HG03139 (cell line): ENCODE measurements around the gene ZDHHC1.
"Not testable (repeated sequence)": the region's sequence is repeated elsewhere in the genome, so short reads cannot be mapped to it uniquely, and the experiment has no call there.

Source experiments
- ATAC-seq: cut with Tn5 transposase; IDR thresholded peaks from one replicate; pipeline ENCODE4 v1.9.1; 2021; ENCODE audit not compliant: unreplicated experiment

ZDHHC1 gene

DNA sequence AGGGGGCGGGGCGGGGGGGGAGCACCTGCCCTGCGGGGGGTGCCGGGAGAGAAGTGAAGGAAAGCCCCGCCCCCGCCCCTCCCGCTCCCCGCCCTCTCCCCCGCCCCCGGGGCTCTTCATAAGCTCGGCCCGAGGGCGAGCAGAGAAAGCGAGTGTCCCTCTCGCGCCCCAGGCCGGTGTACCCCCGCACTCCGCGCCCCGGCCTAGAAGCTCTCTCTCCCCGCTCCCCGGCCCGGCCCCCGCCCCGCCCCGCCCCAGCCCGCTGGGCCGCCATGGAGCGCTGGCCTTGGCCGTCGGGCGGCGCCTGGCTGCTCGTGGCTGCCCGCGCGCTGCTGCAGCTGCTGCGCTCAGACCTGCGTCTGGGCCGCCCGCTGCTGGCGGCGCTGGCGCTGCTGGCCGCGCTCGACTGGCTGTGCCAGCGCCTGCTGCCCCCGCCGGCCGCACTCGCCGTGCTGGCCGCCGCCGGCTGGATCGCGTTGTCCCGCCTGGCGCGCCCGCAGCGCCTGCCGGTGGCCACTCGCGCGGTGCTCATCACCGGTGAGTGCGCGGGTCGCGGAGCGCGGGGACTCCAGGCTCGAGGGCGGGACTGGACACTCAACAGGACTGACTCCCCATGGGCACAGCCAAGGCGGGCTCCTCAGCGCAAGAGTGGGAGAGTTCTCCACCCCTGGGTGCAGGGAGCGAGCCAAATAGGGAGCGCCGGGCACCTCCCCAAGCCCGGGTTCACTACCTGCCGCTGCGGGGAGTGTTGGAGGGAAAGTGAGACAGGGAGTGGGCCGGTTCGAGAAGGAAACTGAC is 14.9 kb upstream of the ZDHHC1 start, which contains the start of gene HSD11B2:
TSS of gene HSD11B2 (plus strand) at position 145 of the 798 bp plus-strand sequence. CDS start at position 273, 128 bp downstream.
- ATAC-seq, result no peak

DNA sequence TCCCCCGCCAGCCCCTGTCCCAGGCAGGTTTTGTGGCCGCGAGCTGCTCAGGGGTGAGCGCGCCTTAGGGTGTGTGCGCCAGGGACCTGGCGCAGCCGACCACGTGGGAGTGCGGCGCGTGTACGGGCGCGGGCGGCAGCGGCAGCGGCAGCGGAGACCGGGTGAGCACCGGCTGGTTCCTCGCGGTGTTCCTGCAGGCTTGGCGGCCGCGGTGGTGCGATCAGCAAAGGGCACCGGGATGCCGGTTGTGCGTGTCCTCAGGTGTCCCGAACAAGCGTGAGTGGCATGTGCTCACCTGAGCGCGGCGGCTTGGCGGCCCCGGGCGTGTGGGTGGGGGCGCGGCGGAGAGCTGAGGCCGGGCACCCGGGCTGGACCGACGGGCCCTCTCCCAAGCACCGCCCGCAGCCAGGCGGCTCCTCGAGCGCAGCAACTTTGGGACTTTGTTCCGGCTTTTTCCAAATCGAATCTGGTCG is 14.3 kb upstream of the ZDHHC1 start:
- no peak for ATAC-seq

DNA sequence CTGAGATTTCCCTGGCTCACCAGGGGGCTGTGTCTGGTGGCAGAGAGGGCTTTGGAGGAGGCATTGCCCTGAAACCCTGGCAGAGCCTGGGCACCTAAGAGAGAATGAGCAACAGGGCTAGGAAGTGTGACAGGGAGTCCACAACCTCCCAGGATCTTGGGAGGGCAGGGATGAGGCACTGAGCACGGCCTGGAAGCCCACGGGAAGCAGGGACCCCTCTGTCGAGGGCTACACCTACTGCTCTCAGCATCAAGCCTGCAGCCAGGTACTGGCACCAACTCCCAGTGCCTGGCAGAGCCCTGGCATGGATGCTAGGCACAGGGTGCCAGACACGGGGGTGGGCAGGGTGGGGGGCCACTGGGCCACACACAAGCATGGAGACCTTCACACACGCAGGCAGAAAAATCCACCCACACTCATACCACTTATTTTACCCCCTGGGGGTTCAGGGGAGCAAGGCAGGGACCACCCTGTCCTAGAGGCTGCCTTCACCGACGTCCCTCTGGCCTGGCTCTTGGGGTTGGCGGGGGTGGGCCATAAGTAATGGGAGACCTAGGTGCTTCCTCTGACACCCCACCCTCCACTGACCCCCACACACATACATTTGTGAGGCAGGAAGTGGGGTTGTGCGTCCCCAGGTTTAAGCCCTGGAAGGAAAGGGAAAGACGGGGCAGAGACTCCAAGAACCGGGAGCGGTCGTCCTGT is 13.7 kb upstream of the ZDHHC1 start:
- ATAC-seq, result no peak

DNA sequence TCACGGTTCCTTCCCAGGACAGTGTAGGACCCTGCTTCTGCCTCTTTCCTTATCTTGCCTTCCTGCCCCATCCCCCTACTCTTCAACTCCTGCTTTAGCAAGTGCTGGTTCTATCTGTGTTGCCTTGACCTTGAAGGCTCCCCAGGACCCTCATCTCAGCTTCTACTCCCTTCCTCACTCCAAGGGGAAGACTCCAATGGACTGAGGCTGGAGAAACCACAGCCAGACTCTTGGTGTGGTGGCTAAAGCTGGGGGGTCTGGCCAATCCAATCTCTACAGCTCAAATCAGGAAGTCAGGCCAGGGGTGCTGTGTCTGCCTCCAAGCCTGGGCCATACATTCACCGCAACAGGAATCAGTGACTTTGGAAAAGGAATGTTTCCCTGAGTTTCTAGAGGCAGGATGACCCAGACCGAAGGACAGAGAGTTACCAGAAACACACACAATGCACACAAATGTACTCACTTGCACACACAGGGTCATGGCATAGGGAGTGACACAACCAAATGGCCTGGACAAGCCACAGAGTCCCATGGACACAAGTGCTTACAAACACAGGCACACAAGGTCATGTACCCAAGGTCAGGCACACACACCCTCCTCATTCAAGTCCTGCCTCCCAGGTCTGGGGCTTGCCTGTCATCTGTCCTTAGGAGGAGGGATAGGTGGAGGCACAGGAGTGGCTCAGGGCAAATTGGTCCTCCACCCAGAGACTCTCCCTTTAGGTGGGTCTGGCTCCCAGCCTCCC is 12.9 kb upstream of the ZDHHC1 start:
- ATAC-seq, result no peak

DNA sequence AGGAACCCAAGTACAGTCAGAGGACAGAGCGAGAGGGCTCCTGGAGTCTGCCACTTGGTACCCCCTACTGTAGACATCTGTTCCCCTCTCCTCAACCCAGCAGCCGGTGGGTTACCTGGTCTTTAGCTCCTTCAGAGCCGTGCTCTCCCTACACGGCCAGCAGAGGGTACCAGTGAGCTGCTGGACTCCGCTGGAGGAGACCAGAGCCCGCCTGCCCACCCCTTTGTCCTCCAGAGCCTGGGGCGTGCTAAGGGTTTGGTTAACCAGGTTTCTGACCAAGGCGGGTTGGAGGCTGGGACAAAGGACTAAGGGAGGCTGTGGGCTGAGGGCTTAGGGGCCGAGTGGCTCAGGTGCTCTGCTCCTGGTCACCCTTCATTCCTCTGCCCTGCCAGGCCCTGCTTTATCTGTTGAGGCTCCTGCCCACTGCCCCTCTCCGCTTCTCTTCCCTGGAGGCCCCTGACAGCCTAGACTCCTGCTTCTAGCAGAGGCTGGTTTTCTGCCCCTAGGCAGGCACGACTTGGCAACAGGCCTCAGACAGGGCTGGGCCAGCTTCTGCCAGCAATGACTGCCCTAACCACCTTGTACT is 12.0 kb upstream of the ZDHHC1 start:
- ATAC-seq, result no peak

DNA sequence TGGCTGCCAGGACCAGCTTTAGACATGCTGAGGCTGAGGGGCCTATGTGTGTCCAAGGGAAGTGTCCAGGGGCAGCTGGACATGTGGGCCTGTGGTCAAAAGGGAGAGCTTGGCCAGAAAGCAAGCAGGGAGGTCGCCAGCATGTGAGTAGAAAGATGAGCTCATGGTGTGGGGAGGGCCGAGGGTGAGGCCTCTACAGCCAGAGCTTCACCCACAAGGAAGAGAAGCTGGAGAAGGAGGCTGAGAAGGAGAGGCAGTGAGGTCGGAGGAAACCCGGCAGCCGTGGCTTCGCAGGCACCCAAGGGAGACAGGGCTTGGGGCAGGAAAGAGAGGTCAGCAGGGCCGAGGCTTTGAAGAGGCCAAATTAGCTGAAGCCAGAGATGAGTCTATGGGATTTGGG is 10.7 kb upstream of the ZDHHC1 start:
- no peak for ATAC-seq

DNA sequence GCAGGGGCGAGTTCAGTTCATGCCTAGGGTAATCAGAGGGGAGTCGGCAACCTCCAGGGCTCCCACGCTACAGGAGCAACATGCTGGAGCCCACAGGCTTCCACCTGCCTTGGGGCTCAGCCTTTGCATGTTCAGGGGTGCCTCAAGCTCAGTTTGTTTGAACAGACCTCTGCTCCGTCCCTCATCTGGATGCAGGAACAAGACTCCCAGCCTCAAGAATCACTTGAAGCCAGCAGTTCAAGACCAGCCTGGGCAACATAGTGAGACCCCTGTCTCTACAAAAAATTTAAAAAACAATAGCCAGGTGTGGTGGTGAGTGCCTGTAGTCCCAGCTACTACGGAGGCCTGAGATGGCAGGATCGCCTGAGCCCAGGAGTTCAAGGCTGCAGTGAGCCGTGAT is 9.7 kb upstream of the ZDHHC1 start:
- no peak for ATAC-seq

DNA sequence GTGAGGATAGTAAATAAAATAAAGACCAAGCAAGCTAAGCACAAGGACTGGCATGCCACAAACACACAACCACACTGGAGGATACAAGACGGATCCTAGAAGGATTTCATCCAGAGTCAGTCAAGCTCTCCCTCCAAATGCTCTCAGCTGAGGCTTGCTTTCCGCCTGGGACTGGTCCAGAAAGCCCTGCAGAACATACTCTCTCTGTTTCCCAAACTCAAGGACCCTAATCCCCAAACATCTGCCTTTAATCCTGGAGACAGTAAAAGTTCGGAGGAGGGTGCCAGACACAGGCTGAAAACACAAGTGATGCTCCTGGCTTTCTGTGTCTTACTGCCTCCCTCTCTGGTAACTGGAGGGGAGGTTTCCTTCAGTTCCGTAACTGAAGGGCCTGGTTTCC is 9.3 kb upstream of the ZDHHC1 start:
- ATAC-seq, result no peak

DNA sequence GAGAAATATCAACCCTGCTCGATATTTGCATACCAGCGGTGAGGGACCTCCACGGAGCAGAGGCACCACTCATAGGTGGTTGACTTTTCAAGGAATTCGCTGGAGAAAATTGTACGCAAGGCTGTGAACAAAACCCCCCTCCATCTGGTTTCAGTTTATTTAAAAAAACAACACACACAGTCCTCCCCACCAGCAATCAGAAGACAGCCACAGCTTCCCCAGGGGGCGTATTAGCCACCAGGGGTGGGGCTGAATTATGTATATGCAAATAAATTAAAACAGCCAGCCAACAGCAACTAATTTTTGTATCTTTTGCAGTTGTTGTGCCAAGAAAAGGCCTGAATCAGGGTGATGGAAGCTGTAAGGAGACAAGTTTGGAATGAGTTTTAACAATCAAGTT is 8.8 kb upstream of the ZDHHC1 start:
- ATAC-seq, result no peak

DNA sequence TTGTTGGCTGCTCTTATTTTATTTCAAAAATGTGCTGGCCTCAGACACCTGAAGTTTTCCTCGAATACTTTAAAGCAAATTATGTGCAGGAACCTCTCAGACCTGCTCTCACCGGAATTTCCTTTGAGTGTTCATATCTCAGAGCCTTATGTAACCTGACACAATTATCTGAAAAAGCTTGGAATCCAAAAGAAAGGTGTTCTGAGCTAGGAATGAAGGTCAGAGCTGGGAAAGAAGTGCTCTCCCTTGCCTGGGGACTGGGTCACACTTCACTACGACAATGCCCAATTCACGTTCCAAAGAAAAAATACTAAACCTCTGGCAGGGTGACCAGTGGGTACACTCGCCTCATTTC is 8.0 kb upstream of the ZDHHC1 start:
- no peak for ATAC-seq

DNA sequence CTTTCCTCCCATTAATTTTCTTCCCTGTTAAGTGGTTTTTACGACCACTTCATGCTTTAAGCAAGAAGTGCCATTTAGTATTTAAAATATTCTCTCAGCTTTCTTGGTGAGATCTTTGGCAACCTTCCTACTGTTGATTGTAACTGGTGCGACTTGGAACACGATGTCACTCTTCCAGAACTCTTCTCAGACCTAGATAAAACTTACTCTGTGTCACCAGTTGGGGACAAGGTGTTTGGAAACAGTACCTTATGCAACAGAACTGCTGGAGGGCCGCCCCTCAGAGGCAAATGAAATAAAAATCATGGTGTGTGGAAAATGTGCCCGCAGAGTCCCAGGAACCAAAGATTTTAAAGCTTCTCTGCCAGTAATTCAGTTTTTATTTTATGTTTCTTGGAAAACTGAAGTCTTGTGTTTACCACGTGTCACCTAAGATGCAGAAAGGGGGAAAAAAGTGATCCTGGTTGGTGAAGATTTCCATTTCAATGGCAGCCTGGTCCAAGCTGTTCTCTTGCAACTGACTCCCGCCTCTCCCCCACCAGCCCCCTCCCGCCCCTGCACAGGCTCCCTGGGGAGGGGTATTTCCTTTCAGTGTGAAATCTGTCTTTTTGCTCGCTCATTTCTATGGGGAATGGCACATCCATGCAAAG is 7.5 kb upstream of the ZDHHC1 start:
- no peak for ATAC-seq

DNA sequence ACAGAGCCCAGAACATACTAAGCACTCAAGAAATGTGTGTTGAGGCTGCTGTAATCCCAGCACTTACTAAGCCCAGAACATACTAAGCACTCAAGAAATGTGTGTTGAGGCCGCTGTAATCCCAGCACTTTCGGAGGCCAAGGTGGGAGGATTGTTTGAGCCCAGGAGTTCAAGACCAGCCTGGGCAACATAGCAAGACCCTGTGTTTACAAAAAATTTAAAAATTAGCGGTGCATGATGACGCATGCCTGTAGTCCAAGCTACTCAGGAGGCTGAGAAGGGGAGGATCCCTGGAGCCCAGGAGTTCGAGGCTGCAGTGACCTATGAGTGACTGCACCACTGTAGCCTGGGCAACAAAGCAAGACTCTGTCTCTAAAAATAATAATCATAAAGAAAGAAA is 6.7 kb upstream of the ZDHHC1 start:
- no peak for ATAC-seq

DNA sequence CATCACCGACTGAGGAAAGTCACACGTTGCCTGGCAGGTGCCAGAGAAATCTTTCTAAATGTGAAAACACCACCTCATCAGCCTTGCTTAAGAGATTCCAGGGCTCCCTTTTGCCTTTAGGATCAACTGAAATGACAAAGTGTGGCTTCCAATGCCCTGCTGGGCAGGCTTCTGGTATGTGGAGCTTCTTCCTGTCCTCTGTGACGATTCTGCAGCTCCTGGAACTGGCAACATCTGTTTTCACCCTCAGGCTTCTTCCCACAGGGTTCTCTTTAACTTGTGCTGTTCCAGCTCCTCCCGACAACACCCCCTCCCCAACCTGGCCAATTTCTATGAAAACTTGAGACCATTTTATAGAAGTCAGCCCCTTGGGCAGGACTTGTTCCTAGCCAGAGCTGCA is 4.8 kb upstream of the ZDHHC1 start:
- no peak for ATAC-seq

DNA sequence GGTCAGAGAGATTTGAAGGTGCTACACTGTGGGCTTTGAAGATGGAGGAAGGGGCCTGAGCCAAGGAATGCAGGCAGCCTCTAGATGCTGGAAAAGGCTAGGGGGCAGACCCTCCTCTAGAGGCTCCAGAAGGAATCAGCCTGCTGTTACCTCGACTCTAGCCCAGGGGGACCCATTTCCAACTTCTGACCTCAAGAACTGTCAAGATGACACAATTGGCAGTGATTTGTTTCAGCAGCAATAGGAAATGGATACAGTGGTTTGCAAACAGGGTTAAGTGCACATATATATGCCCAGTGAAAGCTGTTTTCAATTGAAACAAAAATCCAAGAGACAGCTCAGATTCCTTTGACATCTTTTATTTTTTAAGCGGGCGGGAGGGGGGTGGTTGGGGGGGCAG is 3.7 kb upstream of the ZDHHC1 start:
- no peak for ATAC-seq

DNA sequence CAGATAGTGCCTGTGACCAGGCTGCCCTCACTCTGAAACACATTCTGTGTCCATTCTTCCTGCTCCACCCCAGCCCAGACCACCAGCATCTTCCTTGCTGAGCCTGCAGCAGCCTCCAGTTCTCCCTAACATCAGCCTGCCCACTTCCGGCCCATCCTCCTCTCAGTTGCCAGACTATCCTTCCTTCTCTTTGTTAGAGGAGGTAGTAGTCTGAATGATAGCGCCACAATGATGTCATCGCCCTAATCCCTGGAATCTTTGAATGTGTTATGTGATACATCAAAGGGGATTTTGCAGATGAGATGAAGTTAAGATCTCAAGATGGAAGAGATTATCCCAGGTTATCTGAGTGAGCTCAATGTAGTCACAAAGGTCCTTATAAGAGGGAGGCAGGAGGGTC is 3.2 kb upstream of the ZDHHC1 start:
- no peak for ATAC-seq

DNA sequence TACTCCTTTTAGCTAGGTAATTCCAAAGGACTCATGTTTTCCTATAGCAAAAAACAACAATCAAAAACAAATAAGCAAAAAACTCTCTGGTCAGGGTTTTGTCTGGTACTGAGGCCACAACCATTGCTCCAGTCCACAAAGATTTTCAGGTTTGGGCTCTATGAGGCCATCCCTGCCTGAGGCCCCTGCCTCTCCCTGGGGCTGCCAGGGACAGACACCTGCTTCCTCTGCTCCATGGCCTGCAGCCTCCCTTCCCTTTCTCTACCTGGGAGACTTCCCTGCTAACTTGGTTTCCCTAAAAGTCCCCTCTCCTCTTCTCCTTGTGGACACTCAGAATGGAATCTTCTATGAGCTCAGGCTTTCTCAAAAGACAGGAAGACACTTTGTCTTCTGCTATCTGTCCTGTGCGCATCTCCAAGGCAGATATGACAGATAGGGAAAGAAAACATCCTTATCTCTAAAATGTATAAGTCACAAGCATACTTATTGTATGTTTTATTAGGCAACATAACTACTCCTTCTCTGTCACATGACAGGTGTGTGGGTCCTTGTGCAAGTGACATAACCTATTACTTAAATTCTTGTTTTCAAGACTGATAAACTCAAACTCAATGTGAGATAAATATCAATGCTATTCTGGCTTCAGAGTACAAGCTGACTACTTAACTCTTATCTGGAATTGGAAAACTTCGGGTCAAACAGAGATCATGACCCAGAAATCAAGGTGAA is 1.2 kb upstream of the ZDHHC1 start:
- no peak for ATAC-seq

DNA sequence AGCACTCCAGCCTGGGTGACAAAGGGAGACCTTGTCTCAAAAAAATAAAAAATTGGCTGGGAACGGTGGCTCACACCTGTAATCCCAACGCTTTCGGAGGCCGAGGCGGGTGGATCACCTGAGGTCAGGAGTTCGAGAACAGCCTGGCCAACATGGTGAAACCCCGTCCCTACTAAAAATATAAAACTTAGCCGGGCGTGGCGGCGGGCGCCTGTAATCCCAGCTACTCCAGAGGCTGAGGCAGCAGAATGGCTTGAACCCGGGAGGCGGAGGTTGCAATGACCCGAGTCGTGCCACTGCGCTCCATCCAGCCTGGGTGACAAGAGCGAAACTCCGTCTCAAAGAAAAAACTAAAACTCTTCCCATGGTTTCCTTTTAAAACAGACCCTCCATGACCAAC is 856 bp downstream of the ZDHHC1 start:
- not testable (repeated sequence) for ATAC-seq

DNA sequence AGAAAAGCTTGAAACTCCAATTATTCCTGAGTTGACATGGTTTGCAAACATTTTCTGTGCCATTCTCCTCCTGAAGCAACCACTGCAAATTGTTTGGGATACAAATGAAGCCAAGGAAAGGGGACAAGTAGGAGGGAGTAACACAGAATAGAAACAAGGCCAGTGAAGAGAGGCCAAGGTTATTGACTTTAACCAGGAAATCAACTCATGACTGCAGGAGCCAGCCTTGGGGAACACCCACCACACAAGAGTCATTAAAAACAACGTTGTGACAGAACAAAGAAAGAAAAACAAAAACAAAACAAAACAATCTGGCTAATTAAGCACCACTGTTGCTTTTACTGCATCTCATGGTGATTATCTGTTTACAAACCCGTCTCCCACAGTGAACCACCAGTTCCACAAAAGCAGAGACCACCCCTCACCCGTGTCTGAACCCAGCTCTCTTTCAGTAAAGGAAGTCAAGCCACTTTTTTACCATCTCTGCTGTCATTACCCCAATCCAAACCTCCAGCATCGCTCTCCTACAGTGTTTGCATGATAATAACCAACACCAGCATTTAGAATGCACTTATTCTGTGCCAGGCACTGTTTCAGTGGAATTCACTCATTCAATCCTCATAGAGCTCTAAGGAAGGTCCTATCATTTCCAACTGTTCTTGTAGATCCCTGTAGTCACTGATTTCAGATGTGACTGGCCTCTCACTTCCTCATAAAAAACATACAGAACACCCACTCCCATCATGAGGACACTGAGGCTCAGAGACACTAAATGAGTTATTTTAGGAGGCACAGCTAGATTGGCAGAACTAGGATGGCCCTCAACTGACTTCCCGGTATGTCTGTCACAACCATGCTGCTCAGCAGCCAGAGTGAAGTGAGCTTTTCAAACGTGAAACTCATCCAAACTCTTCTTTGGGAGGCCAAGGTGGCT is 2.0 kb downstream of the ZDHHC1 start:
- ATAC-seq, result no peak

DNA sequence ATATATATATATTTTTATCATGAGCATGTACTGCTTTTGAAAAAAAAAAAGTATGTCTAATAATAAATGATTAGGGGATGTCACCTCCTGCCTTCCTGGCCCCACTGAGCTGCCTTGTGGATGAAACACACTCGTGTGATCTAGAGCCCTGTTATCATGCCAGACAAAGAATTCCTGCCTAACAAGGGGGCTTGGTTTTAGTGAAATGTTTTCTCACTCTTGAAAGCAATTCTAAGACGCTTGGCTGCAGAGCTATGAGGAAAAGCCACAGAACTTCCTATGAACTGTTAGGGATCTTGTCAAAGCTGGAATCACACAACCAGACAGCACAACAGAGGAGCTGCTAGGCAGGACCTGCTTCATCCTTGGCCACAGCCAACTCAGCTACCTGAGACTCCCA is 4.0 kb downstream of the ZDHHC1 start:
- ATAC-seq, result no peak
